HL-60 (cell line): ENCODE data around the gene CDH6.

ENCODE experiments used
- CTCF ChIP-seq: IDR thresholded peaks from one replicate; pipeline ENCODE4 v1.5.1; 2011; ENCODE audit warnings: low read length, control low read depth, inconsistent platforms; ENCODE audit not compliant: insufficient read depth
- REST ChIP-seq: IDR thresholded peaks from 2 replicates; pipeline ENCODE4 v1.6.1; 2012; ENCODE audit warnings: low read depth; ENCODE audit not compliant: insufficient replicate concordance

GRCh38 chr5:31208043-31208442, 14.6 kb downstream of the CDH6 start:
- TF ChIP-seq CTCF (no peak), REST (no peak)
